GM23338 (cell line): ENCODE data around the gene SLC18A2. TPM values are rescaled to one million over a fixed set of nuclear protein-coding genes. Genes with fewer than 3 reads are reported as not detected.

Experiments
- ATAC-seq: fragments of 200-7000 bp; cut with Tn5 transposase; 3 replicates; pipeline ENCODE4 v1.9.1; 2020
- DNase-seq: peaks from one replicate; pipeline ENCODE4 v3.0.0-alpha.2; 2015; ENCODE audit warnings: low spot score
- H2AFZ ChIP-seq: fragments of 200-600 bp; sonication (generic); 2 replicates; pipeline ENCODE4 v1.8.0; 2016; ENCODE audit warnings: antibody characterized with exemption, mild to moderate bottlenecking, moderate library complexity
- H3F3A ChIP-seq: fragments of 200-600 bp; sonication (generic); replicated peaks from 2 replicates; pipeline ENCODE4 v1.8.0; 2017; ENCODE audit warnings: antibody characterized with exemption, mixed run types, low read depth
- H3K27ac ChIP-seq: fragments of 200-600 bp; sonication (generic); 2 replicates; pipeline ENCODE4 v1.6.1; 2016; ENCODE audit warnings: low read depth
- H3K27me3 ChIP-seq: fragments of 200-600 bp; sonication (generic); 2 replicates; pipeline ENCODE4 v1.8.0; 2016; ENCODE audit warnings: mild to moderate bottlenecking, mixed run types, moderate library complexity; ENCODE audit not compliant: insufficient read depth
- H3K36me3 ChIP-seq: fragments of 200-600 bp; sonication (generic); 2 replicates; pipeline ENCODE4 v1.8.0; 2016; ENCODE audit warnings: mild to moderate bottlenecking; ENCODE audit not compliant: insufficient read depth
- H3K4me1 ChIP-seq: fragments of 200-600 bp; sonication (generic); 2 replicates; pipeline ENCODE4 v1.8.0; 2016; ENCODE audit warnings: mild to moderate bottlenecking, moderate library complexity; ENCODE audit not compliant: insufficient read depth
- H3K4me2 ChIP-seq: fragments of 200-600 bp; sonication (generic); 2 replicates; pipeline ENCODE4 v1.7.1; 2017; ENCODE audit warnings: mixed run types
- H3K4me3 ChIP-seq: fragments of 200-600 bp; sonication (generic); 2 replicates; pipeline ENCODE4 v1.6.1; 2016; ENCODE audit warnings: mixed run types
- H3K79me2 ChIP-seq: fragments of 200-600 bp; sonication (generic); replicated peaks from 2 replicates; pipeline ENCODE4 v1.8.0; 2017; ENCODE audit warnings: mild to moderate bottlenecking; ENCODE audit not compliant: insufficient read depth
- H3K9me2 ChIP-seq: fragments of 200-600 bp; sonication (generic); 2 replicates; pipeline ENCODE4 v1.8.0; 2017; ENCODE audit not compliant: insufficient read depth
- H4K20me1 ChIP-seq: fragments of 200-600 bp; sonication (generic); replicated peaks from 2 replicates; pipeline ENCODE4 v1.8.0; 2017; ENCODE audit warnings: mild to moderate bottlenecking; ENCODE audit not compliant: insufficient read depth
- H3K27ac Mint-ChIP-seq: 2 replicates; pipeline ENCODE4 v1.8.0; 2020; ENCODE audit warnings: inconsistent platforms, mild to moderate bottlenecking, moderate library complexity, mixed read lengths
- H3K27me3 Mint-ChIP-seq: 3 replicates; pipeline ENCODE4 v1.8.0; 2022; ENCODE audit warnings: low read depth, mild to moderate bottlenecking, moderate library complexity, mixed read lengths, inconsistent platforms; ENCODE audit not compliant: insufficient read depth, poor library complexity
- H3K36me3 Mint-ChIP-seq: 3 replicates; pipeline ENCODE4 v1.8.0; 2021; ENCODE audit warnings: low read depth, mild to moderate bottlenecking, inconsistent platforms, moderate library complexity, mixed read lengths
- H3K4me1 Mint-ChIP-seq: 3 replicates; pipeline ENCODE4 v1.8.0; 2020; ENCODE audit warnings: mild to moderate bottlenecking, inconsistent platforms, mixed read lengths
- H3K4me3 Mint-ChIP-seq: 3 replicates; pipeline ENCODE4 v1.8.0; 2021; ENCODE audit warnings: moderate library complexity, mild to moderate bottlenecking, inconsistent platforms, mixed read lengths
- H3K9me3 Mint-ChIP-seq: 3 replicates; pipeline ENCODE4 v1.8.0; 2020; ENCODE audit warnings: moderate library complexity, mild to moderate bottlenecking, inconsistent platforms, mixed read lengths
- EZH2 ChIP-seq: fragments of 200-600 bp; sonication (generic); IDR thresholded peaks from one replicate; pipeline ENCODE4 v1.8.0; 2017; ENCODE audit warnings: antibody characterized with exemption, mild to moderate bottlenecking, low read depth; ENCODE audit not compliant: unreplicated experiment
- JUNB ChIP-seq: IDR thresholded peaks from one replicate; pipeline ENCODE4 v1.6.1; 2016; ENCODE audit warnings: antibody characterized with exemption; ENCODE audit not compliant: unreplicated experiment
- POLR2AphosphoS5 ChIP-seq: IDR thresholded peaks from 2 replicates; pipeline ENCODE4 v1.6.1; 2016; ENCODE audit warnings: antibody characterized with exemption, low read depth
- ZNF114 ChIP-seq: fragments of 250-450 bp; sonication (Bioruptor Pico); IDR thresholded peaks from 2 replicates; pipeline ENCODE4 v1.5.0; 2020; ENCODE audit warnings: mild to moderate bottlenecking, moderate library complexity
- ZNF331 ChIP-seq: fragments of 250-450 bp; sonication (Bioruptor Pico); IDR thresholded peaks from 2 replicates; pipeline ENCODE4 v1.5.0; 2020; ENCODE audit warnings: low read depth, mild to moderate bottlenecking, moderate library complexity
- polyA plus RNA-seq: library from polyadenylated mRNA; unstranded; fragments of >200 nt; fragmentation: Nextera tagmentation; extraction: Ambion mirVana; gene quantifications from 2 replicates; pipeline ENCODE4 v1.2.1, GENCODE V29; 2016
- total RNA-seq: library from RNA; depleted of rRNA; stranded (reverse); fragments of >200 nt; shearing (Covaris generic); gene quantifications from 2 replicates; pipeline ENCODE4 v1.2.3, GENCODE V29; 2014
- TF ChIP-seq, protein P1 (sequence below): fragments of 250-450 bp; sonication (Bioruptor Pico); IDR thresholded peaks from 2 replicates; pipeline ENCODE4 v1.5.0; 2020; ENCODE audit warnings: mild to moderate bottlenecking, moderate library complexity

SLC18A2 gene
- total and polyA plus RNA-seq, 2 experiments from 2014 or later, result 4.3 to 8.7 TPM

DNA sequence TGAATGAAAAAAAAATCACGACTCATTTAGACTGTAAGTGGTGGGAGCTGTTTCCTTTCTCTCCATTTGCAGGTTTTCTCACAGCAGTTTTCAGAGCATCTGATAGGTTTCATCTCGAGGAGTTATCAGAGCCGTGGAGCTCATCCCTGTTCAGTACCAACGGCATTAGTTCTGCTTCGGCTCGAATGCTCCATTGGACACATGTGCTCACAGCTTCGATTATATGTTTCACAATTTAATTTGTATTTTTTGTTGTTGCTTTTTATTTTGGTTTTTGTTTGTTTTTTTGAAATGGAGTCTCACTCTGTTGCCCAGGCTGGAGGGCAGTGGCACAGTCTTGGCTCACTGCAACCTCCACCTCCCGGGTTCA lies 1.5 kb downstream of the SLC18A2 start:
- H3K27ac Mint-ChIP-seq, result no peak overlapping the region
- TF ChIP-seq EZH2 (no peak), JUNB (no peak), ZNF114 (CRISPR knock-in tag) (no peak), ZNF331 (CRISPR knock-in tag) (no peak), POLR2AphosphoS5 (no peak)
- TF ChIP-seq, protein P1, sequence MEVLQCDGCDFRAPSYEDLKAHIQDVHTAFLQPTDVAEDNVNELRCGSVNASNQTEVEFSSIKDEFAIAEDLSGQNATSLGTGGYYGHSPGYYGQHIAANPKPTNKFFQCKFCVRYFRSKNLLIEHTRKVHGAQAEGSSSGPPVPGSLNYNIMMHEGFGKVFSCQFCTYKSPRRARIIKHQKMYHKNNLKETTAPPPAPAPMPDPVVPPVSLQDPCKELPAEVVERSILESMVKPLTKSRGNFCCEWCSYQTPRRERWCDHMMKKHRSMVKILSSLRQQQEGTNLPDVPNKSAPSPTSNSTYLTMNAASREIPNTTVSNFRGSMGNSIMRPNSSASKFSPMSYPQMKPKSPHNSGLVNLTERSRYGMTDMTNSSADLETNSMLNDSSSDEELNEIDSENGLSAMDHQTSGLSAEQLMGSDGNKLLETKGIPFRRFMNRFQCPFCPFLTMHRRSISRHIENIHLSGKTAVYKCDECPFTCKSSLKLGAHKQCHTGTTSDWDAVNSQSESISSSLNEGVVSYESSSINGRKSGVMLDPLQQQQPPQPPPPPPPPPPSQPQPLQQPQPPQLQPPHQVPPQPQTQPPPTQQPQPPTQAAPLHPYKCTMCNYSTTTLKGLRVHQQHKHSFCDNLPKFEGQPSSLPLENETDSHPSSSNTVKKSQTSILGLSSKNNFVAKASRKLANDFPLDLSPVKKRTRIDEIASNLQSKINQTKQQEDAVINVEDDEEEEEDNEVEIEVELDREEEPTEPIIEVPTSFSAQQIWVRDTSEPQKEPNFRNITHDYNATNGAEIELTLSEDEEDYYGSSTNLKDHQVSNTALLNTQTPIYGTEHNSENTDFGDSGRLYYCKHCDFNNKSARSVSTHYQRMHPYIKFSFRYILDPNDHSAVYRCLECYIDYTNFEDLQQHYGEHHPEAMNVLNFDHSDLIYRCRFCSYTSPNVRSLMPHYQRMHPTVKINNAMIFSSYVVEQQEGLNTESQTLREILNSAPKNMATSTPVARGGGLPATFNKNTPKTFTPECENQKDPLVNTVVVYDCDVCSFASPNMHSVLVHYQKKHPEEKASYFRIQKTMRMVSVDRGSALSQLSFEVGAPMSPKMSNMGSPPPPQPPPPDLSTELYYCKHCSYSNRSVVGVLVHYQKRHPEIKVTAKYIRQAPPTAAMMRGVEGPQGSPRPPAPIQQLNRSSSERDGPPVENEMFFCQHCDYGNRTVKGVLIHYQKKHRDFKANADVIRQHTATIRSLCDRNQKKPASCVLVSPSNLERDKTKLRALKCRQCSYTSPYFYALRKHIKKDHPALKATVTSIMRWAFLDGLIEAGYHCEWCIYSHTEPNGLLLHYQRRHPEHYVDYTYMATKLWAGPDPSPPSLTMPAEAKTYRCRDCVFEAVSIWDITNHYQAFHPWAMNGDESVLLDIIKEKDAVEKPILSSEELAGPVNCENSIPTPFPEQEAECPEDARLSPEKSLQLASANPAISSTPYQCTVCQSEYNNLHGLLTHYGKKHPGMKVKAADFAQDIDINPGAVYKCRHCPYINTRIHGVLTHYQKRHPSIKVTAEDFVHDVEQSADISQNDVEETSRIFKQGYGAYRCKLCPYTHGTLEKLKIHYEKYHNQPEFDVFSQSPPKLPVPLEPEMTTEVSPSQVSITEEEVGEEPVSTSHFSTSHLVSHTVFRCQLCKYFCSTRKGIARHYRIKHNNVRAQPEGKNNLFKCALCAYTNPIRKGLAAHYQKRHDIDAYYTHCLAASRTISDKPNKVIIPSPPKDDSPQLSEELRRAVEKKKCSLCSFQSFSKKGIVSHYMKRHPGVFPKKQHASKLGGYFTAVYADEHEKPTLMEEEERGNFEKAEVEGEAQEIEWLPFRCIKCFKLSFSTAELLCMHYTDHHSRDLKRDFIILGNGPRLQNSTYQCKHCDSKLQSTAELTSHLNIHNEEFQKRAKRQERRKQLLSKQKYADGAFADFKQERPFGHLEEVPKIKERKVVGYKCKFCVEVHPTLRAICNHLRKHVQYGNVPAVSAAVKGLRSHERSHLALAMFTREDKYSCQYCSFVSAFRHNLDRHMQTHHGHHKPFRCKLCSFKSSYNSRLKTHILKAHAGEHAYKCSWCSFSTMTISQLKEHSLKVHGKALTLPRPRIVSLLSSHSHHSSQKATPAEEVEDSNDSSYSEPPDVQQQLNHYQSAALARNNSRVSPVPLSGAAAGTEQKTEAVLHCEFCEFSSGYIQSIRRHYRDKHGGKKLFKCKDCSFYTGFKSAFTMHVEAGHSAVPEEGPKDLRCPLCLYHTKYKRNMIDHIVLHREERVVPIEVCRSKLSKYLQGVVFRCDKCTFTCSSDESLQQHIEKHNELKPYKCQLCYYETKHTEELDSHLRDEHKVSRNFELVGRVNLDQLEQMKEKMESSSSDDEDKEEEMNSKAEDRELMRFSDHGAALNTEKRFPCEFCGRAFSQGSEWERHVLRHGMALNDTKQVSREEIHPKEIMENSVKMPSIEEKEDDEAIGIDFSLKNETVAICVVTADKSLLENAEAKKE (CRISPR knock-in tag), result no peak
- peaks cover 3% of the 10 kb centered on the region; the same call in 1 of the 3 replicates for H3K36me3 Mint-ChIP-seq
- H3K27me3 Mint-ChIP-seq, result peaks cover 22% of the 10 kb centered on the region
- H4K20me1 ChIP-seq, result peaks cover 6% of the 10 kb centered on the region; the same call in 1 of the 2 replicates
- H3K4me1 ChIP-seq, result 0 out of 2 replicates have a peak, but pooled peaks cover 6% of the 10 kb centered on the region
- H3K4me3 Mint-ChIP-seq, result peak overlapping the region; percentile 79; the same call in 2 of the 3 replicates
- no peaks in the 10 kb centered on the region for H3F3A ChIP-seq
- peak overlapping the region; percentile 87; the same call in 1 of the 2 replicates for H3K4me2 ChIP-seq
- DNase-seq, result no peak
- peaks cover 25% of the 10 kb centered on the region for H3K27me3 ChIP-seq
- H3K9me3 Mint-ChIP-seq, result peaks cover 3% of the 10 kb centered on the region; the same call in 1 of the 3 replicates
- no peaks in the 10 kb centered on the region for H3K79me2 ChIP-seq
- H3K4me3 ChIP-seq, result peak overlapping the region; percentile 77; the same call in 1 of the 2 replicates
- H3K36me3 ChIP-seq, result no peaks in the 10 kb centered on the region
- H3K4me1 Mint-ChIP-seq, result peaks cover 5% of the 10 kb centered on the region; the same call in 2 of the 3 replicates
- no peak for ATAC-seq
- no peak overlapping the region for H2AFZ ChIP-seq
- no peak overlapping the region for H3K27ac ChIP-seq
- H3K9me2 ChIP-seq, result no peaks in the 10 kb centered on the region
